ENCODE data around the gene ANKS1A. TPM values are rescaled to one million over a fixed set of nuclear protein-coding genes. Genes with fewer than 3 reads are reported as not detected.
A peak's percentile ranks its signal among the peaks of the same experiment; 100 is the strongest.
"Not testable (repeated sequence)": the region's sequence is repeated elsewhere in the genome, so short reads cannot be mapped to it uniquely, and the experiment has no call there.

The ANKS1A gene
- total RNA-seq, 1 donor from 2014 or later, result 49.7 TPM

GRCh38 chr6:34884073-34884472 lies 5.0 kb upstream of the ANKS1A start:
- intact Hi-C loops (cut with DNase I); DNase-seq (ENCODE audit: low spot score); ATAC-seq: not testable (repeated sequence)

GRCh38 chr6:34884996-34885395 lies 4.1 kb upstream of the ANKS1A start:
- ATAC-seq, result no peak
- intact Hi-C loops (cut with DNase I), result no loop called here
- no peak for DNase-seq (ENCODE audit: low spot score)

DNA sequence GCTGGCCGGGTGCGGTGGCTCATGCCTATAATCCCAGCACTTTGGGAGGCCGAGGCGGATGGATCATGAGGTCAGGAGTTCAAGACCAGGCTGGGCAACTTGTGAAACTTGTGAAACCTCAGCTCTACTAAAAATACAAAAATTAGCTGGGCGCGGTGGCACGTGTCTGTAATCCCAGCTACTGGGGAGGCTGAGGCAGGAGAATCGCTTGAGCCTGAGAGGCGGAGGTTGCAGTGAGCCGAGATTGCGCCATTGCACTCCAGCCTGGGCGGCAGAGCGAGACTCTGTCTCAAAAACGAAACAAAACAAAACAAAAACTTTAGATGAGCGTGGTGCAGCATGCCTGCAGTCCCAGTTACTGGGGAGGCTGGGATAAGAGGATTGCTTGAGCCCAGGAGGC lies 3.2 kb upstream of the ANKS1A start:
- intact Hi-C loops (cut with DNase I); ATAC-seq; DNase-seq (ENCODE audit: low spot score): not testable (repeated sequence)

- ATAC-seq (peak; percentile 98), DNase-seq (ENCODE audit: low spot score) (peak; percentile 96)
- intact Hi-C loops (cut with DNase I), result no loop called here
These were observed 1.1 kb upstream of the ANKS1A start, which contains the start of gene TAF11 for GRCh38 chr6:34887753-34888513. Gene TAF11, minus strand, starts transcription at chr6:34888042. Its CDS starts 85 bp downstream, at chr6:34887957.

DNA sequence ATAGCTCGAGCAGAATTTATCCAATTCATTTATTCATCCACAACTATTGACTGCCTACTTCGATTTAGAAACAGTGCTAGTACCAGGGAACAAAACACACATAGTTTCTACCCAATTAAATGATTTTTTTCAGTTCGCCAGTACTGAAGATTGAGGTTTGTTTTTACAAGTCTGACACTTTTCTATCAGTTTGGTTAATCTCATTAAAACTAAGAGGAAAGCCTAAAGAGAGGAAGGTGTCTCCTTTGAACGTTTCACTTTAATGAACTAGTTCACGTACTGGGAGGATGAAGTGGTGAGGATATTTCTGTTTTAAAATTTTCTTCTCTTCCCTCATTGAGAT lies 570 bp upstream of the ANKS1A start:
- intact Hi-C loops (cut with DNase I), result no loop called here
- ATAC-seq, result no peak

DNA sequence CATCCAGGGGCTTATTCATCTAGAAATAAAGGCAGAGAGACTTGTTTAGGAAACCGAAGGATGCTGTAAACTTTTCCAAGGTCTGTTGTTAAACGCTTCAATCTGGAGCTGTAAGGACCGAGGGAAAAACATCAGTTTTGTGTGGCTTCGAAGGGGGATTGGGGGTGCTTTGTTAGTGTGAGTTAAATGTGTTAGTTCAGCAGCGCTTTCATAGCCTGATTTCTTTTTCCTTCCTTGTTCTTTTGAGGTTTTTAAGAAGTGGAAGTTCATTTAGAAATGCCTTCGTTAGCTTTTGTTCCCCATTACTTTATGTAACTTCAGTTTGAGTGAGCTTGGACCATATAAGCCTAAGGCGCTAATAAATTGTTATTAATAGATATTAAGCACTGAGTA lies 1.5 kb downstream of the ANKS1A start:
- no peak for DNase-seq (ENCODE audit: low spot score)
- intact Hi-C loops (cut with DNase I), result no loop called here

More for the DNA sequence above, 570 bp upstream of the ANKS1A start:
- DNase-seq (ENCODE audit: low spot score), result no peak

DNA sequence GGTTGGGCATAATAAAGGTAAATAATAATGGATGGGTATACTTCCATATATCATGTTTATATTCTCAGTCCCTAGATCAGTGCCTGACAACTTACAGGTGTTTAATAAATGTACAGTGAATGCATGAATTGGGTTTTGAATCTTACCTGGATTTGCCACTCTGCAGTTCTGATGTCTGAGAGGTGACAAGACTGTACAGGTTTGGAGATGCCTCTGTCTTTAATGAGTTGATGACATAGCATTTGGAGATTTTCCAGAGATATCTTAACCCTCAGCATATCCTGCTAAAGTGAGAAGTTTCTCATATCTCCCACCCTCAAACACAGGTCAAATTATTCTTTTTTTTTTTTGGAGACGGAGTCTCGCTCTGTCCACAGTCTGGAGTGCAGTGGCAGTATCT lies 2.2 kb downstream of the ANKS1A start:
- ATAC-seq (no peak), DNase-seq (ENCODE audit: low spot score) (no peak)
- intact Hi-C loops (cut with DNase I), result no loop called here

More for the DNA sequence above, 1.5 kb downstream of the ANKS1A start:
- ATAC-seq, result no peak

DNA sequence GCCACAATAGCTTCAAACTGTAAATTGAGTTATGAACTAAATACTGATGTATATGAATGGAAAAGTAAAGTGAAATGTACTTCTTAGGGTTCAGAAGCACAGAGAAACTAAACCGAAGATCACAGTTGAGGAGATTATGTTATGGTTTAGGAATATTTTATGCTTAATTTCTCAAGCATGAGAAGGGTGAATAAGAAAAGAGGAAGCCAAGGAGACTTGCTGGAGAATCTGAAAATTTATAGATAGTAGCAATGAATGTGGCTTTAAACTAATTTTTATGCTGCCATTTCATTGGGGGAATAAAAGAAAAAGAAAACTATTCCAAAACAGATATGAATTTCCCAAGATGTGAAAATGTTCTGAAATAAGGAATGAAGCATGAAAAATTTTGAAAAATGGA lies 5.6 kb downstream of the ANKS1A start:
- intact Hi-C loops (cut with DNase I), result no loop called here
- ATAC-seq, result no peak
- no peak for DNase-seq (ENCODE audit: low spot score)

GRCh38 chr6:34897130-34897529 lies 8.1 kb downstream of the ANKS1A start:
- ATAC-seq, result no peak
- DNase-seq (ENCODE audit: low spot score), result no peak
- intact Hi-C loops (cut with DNase I), result no loop called here

DNA sequence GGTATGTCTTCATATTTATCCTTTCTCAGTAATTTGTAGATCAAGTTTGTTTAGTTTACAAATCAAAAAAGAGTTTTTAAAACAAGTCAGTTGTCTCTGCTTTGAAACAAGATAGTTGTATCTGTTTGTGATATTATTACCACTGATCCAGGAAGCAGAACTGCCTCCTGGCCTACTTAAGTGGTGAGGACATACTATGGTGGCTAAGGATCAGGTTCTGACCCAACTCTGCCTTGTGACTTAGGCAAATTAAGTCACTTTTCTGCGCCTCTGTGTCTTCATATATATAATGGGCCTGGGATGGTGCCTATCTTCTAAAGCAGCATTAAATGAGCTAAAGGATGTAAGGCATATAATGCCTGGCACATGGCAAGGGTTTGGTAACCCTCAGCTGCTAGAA lies 8.7 kb downstream of the ANKS1A start:
- no peak for DNase-seq (ENCODE audit: low spot score)
- ATAC-seq, result no peak
- intact Hi-C loops (cut with DNase I), result no loop called here

GRCh38 chr6:34899748-34900147 lies 10.7 kb downstream of the ANKS1A start:
- DNase-seq (ENCODE audit: low spot score); ATAC-seq; intact Hi-C loops (cut with DNase I): not testable (repeated sequence)

GRCh38 chr6:34900321-34901031 lies 11.4 kb downstream of the ANKS1A start:
- intact Hi-C loops (cut with DNase I), result no loop called here
- DNase-seq (ENCODE audit: low spot score) (no peak), ATAC-seq (no peak)

DNA sequence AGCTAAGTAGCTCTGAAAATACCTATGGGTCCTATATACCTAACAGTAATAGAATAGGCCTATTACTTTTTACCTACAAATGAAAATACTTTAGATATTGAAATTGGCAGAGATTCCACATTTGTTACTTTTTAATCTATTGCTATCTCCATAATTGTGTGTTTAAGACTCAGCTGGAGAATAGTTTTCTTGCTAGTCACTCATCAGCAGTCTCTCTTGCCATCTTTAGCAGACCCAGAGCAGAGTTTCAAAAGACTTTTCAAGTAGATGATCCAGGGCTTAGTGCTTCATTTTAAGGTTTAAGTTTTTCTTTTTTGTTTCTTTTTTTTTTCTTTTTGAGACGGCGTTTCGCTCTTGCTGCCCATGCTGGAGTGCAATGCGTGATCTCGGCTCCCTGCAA lies 12.9 kb downstream of the ANKS1A start:
- intact Hi-C loops (cut with DNase I), result no loop called here
- no peak for DNase-seq (ENCODE audit: low spot score)
- no peak for ATAC-seq

- DNase-seq (ENCODE audit: low spot score), result no peak
- intact Hi-C loops (cut with DNase I), result no loop called here
- no peak for ATAC-seq
These were observed 16.0 kb downstream of the ANKS1A start for GRCh38 chr6:34904990-34905613.

DNA sequence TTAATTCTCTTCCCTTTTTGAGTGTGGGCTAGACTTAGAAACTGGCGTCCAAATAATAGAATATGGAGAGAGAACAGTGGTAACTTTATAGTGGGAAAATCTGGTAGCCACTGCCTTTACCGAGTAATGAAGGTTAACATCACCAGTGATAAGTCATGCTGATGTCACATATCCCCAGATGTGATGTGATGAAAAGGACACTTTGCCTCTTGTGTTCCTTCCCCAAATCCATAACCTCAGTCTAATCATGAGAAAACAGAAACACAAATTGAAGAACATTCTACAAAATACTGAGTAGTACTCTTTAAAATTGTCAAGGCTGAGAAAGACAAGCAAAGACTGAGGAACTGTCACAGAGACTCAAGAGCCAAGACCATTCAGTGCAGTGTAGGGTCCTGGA lies 17.8 kb downstream of the ANKS1A start:
- intact Hi-C loops (cut with DNase I), result no loop called here
- DNase-seq (ENCODE audit: low spot score) (no peak), ATAC-seq (no peak)

DNA sequence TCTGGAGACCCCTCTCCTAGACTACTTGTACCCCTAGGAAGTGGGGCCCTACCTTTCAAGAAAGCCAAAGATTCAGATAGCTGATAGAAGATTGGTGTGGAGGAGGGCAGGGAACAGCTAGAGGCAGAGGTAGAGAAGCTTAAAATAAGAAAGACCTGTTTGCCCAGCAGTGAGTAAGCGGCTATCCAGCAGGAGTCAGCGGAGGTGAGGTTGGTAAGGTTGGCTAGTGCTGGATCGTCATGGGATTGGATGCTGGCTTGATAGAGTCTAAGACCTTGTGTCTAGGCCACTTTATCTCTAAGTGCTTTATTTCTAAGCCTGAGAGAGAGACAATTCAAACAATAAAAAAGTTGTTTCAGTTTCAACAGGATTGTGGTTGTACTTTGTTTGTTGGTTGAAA lies 19.1 kb downstream of the ANKS1A start:
- ATAC-seq (no peak), DNase-seq (ENCODE audit: low spot score) (no peak)

GRCh38 chr6:34909320-34909883 lies 20.3 kb downstream of the ANKS1A start:
- DNase-seq (ENCODE audit: low spot score) (no peak), ATAC-seq (no peak)
- intact Hi-C loops (cut with DNase I), result no loop called here

More for the DNA sequence above, 19.1 kb downstream of the ANKS1A start:
- intact Hi-C loops (cut with DNase I), result no loop called here

GRCh38 chr6:34911822-34912221 lies 22.8 kb downstream of the ANKS1A start:
- intact Hi-C loops (cut with DNase I), result no loop called here
- DNase-seq (ENCODE audit: low spot score) (no peak), ATAC-seq (no peak)

- intact Hi-C loops (cut with DNase I), result no loop called here
- ATAC-seq, result no peak
- no peak for DNase-seq (ENCODE audit: low spot score)
These were observed 23.8 kb downstream of the ANKS1A start for GRCh38 chr6:34912715-34913464.
